ENCODE results near the gene ERBB4.
"Not testable (repeated sequence)": the region's sequence is repeated elsewhere in the genome, so short reads cannot be mapped to it uniquely, and the experiment has no call there.

ERBB4 gene

GRCh38 chr2:212032032-212032431 lies 506.6 kb downstream of the ERBB4 start:
- Histone ChIP-seq H3K4me3 (ENCODE audit: low read length) (no peak overlapping the region), H3K4me1 (ENCODE audit: control insufficient read depth, insufficient read depth, low read length) (no peaks in the 10 kb centered on the region), H3K9me3 (ENCODE audit: control insufficient read depth, insufficient read depth, low read length) (no peaks in the 10 kb centered on the region), H3K36me3 (ENCODE audit: control insufficient read depth, insufficient read depth, low read length) (no peaks in the 10 kb centered on the region), H3K27ac (ENCODE audit: low read length) (no peak overlapping the region), H3K27me3 (ENCODE audit: control insufficient read depth, insufficient read depth, low read length) (no peaks in the 10 kb centered on the region)
- DNase-seq (ENCODE audit: low read depth, low spot score), result no peak
- no CpG with 5 or more reads among the region's 1 CpG for WGBS (ENCODE audit: insufficient coverage, insufficient read length)

- Histone ChIP-seq H3K27me3 (ENCODE audit: control insufficient read depth, insufficient read depth, low read length) (no peaks in the 10 kb centered on the region), H3K36me3 (ENCODE audit: control insufficient read depth, insufficient read depth, low read length) (no peaks in the 10 kb centered on the region), H3K9me3 (ENCODE audit: control insufficient read depth, insufficient read depth, low read length) (no peaks in the 10 kb centered on the region), H3K4me1 (ENCODE audit: control insufficient read depth, insufficient read depth, low read length) (no peaks in the 10 kb centered on the region), H3K4me3 (ENCODE audit: low read length) (no peak overlapping the region), H3K27ac (ENCODE audit: low read length) (no peak overlapping the region)
- DNase-seq (ENCODE audit: low read depth, low spot score), result no peak
- 100% methylated on average over 1 of the region's 4 CpGs for WGBS (ENCODE audit: insufficient coverage, insufficient read length)
Observed at GRCh38 chr2:212030709-212031108, 507.9 kb downstream of the ERBB4 start.

- Histone ChIP-seq H3K4me1 (ENCODE audit: control insufficient read depth, insufficient read depth, low read length) (no peaks in the 10 kb centered on the region), H3K4me3 (ENCODE audit: low read length) (no peak overlapping the region), H3K27me3 (ENCODE audit: control insufficient read depth, insufficient read depth, low read length) (no peaks in the 10 kb centered on the region), H3K9me3 (ENCODE audit: control insufficient read depth, insufficient read depth, low read length) (no peaks in the 10 kb centered on the region), H3K36me3 (ENCODE audit: control insufficient read depth, insufficient read depth, low read length) (no peaks in the 10 kb centered on the region), H3K27ac (ENCODE audit: low read length) (no peak overlapping the region)
- no CpG with 5 or more reads among the region's 5 CpGs for WGBS (ENCODE audit: insufficient coverage, insufficient read length)
- DNase-seq (ENCODE audit: low read depth, low spot score), result no peak
Observed at GRCh38 chr2:212028798-212029394, 509.7 kb downstream of the ERBB4 start.

GRCh38 chr2:212027681-212028628 lies 510.6 kb downstream of the ERBB4 start:
- H3K27ac ChIP-seq (ENCODE audit: low read length), result no peak overlapping the region
- no CpG with 5 or more reads among the region's 9 CpGs for WGBS (ENCODE audit: insufficient coverage, insufficient read length)
- no peaks in the 10 kb centered on the region for H3K27me3 ChIP-seq (ENCODE audit: control insufficient read depth, insufficient read depth, low read length)
- DNase-seq (ENCODE audit: low read depth, low spot score), result no peak
- no peaks in the 10 kb centered on the region for H3K9me3 ChIP-seq (ENCODE audit: control insufficient read depth, insufficient read depth, low read length)
- no peaks in the 10 kb centered on the region for H3K4me1 ChIP-seq (ENCODE audit: control insufficient read depth, insufficient read depth, low read length)
- H3K36me3 ChIP-seq (ENCODE audit: control insufficient read depth, insufficient read depth, low read length), result no peaks in the 10 kb centered on the region
- no peak overlapping the region for H3K4me3 ChIP-seq (ENCODE audit: low read length)

- Histone ChIP-seq H3K27ac (ENCODE audit: low read length) (no peak overlapping the region), H3K4me3 (ENCODE audit: low read length) (no peak overlapping the region), H3K9me3 (ENCODE audit: control insufficient read depth, insufficient read depth, low read length) (no peaks in the 10 kb centered on the region), H3K4me1 (ENCODE audit: control insufficient read depth, insufficient read depth, low read length) (no peaks in the 10 kb centered on the region), H3K27me3 (ENCODE audit: control insufficient read depth, insufficient read depth, low read length) (no peaks in the 10 kb centered on the region), H3K36me3 (ENCODE audit: control insufficient read depth, insufficient read depth, low read length) (no peaks in the 10 kb centered on the region)
- DNase-seq (ENCODE audit: low read depth, low spot score), result no peak
- no CpG with 5 or more reads among the region's 1 CpG for WGBS (ENCODE audit: insufficient coverage, insufficient read length)
Observed at GRCh38 chr2:212024040-212024439, 514.6 kb downstream of the ERBB4 start.

- H3K27ac ChIP-seq (ENCODE audit: low read length), result no peak overlapping the region
- no peaks in the 10 kb centered on the region for H3K36me3 ChIP-seq (ENCODE audit: control insufficient read depth, insufficient read depth, low read length)
- no peak for DNase-seq (ENCODE audit: low read depth, low spot score)
- no peaks in the 10 kb centered on the region for H3K27me3 ChIP-seq (ENCODE audit: control insufficient read depth, insufficient read depth, low read length)
- no CpG with 5 or more reads among the region's 1 CpG for WGBS (ENCODE audit: insufficient coverage, insufficient read length)
- H3K4me1 ChIP-seq (ENCODE audit: control insufficient read depth, insufficient read depth, low read length), result no peaks in the 10 kb centered on the region
- no peaks in the 10 kb centered on the region for H3K9me3 ChIP-seq (ENCODE audit: control insufficient read depth, insufficient read depth, low read length)
- H3K4me3 ChIP-seq (ENCODE audit: low read length), result no peak overlapping the region
Observed at GRCh38 chr2:212022966-212023365, 515.6 kb downstream of the ERBB4 start.

- H3K27me3 ChIP-seq (ENCODE audit: control insufficient read depth, insufficient read depth, low read length), result no peaks in the 10 kb centered on the region
- H3K9me3 ChIP-seq (ENCODE audit: control insufficient read depth, insufficient read depth, low read length), result no peaks in the 10 kb centered on the region
- no peaks in the 10 kb centered on the region for H3K36me3 ChIP-seq (ENCODE audit: control insufficient read depth, insufficient read depth, low read length)
- WGBS (ENCODE audit: insufficient coverage, insufficient read length), result no CpG with 5 or more reads among the region's 2 CpGs
- DNase-seq (ENCODE audit: low read depth, low spot score), result no peak
- no peak overlapping the region for H3K4me3 ChIP-seq (ENCODE audit: low read length)
- no peak overlapping the region for H3K27ac ChIP-seq (ENCODE audit: low read length)
- H3K4me1 ChIP-seq (ENCODE audit: control insufficient read depth, insufficient read depth, low read length), result no peaks in the 10 kb centered on the region
Observed at GRCh38 chr2:212021947-212022346, 516.7 kb downstream of the ERBB4 start.

GRCh38 chr2:212015588-212015987 lies 523.0 kb downstream of the ERBB4 start:
- Histone ChIP-seq H3K27ac (ENCODE audit: low read length) (no peak overlapping the region), H3K4me1 (ENCODE audit: control insufficient read depth, insufficient read depth, low read length) (peaks cover 2% of the 10 kb centered on the region; the same call in 1 of the 2 replicates), H3K9me3 (ENCODE audit: control insufficient read depth, insufficient read depth, low read length) (no peaks in the 10 kb centered on the region), H3K36me3 (ENCODE audit: control insufficient read depth, insufficient read depth, low read length) (no peaks in the 10 kb centered on the region), H3K4me3 (ENCODE audit: low read length) (no peak overlapping the region), H3K27me3 (ENCODE audit: control insufficient read depth, insufficient read depth, low read length) (no peaks in the 10 kb centered on the region)
- DNase-seq (ENCODE audit: low read depth, low spot score), result no peak

GRCh38 chr2:212013626-212014025 lies 525.0 kb downstream of the ERBB4 start:
- Histone ChIP-seq H3K9me3 (ENCODE audit: control insufficient read depth, insufficient read depth, low read length) (no peaks in the 10 kb centered on the region), H3K27me3 (ENCODE audit: control insufficient read depth, insufficient read depth, low read length) (no peaks in the 10 kb centered on the region), H3K36me3 (ENCODE audit: control insufficient read depth, insufficient read depth, low read length) (no peaks in the 10 kb centered on the region), H3K4me3 (ENCODE audit: low read length) (no peak overlapping the region), H3K27ac (ENCODE audit: low read length) (no peak overlapping the region), H3K4me1 (ENCODE audit: control insufficient read depth, insufficient read depth, low read length) (peaks cover 2% of the 10 kb centered on the region; the same call in 1 of the 2 replicates)
- no peak for DNase-seq (ENCODE audit: low read depth, low spot score)
- no CpG with 5 or more reads among the region's 2 CpGs for WGBS (ENCODE audit: insufficient coverage, insufficient read length)

- H3K36me3 ChIP-seq (ENCODE audit: control insufficient read depth, insufficient read depth, low read length); DNase-seq (ENCODE audit: low read depth, low spot score); H3K27ac ChIP-seq (ENCODE audit: low read length); H3K27me3 ChIP-seq (ENCODE audit: control insufficient read depth, insufficient read depth, low read length); H3K9me3 ChIP-seq (ENCODE audit: control insufficient read depth, insufficient read depth, low read length); H3K4me3 ChIP-seq (ENCODE audit: low read length); H3K4me1 ChIP-seq (ENCODE audit: control insufficient read depth, insufficient read depth, low read length): not testable (repeated sequence)
- WGBS (ENCODE audit: insufficient coverage, insufficient read length), result no CpG with 5 or more reads among the region's 3 CpGs
Observed at GRCh38 chr2:212010305-212010704, 528.3 kb downstream of the ERBB4 start.
